Activated gamma-delta T cell treated with Interleukin-2 at 50 U/mL for 16 hours (primary cell): ENCODE data around the gene INHBB.

Source experiments
- DNase-seq: peaks from one replicate; pipeline ENCODE4 v3.0.0-alpha.2; 2020

Gene INHBB

DNA sequence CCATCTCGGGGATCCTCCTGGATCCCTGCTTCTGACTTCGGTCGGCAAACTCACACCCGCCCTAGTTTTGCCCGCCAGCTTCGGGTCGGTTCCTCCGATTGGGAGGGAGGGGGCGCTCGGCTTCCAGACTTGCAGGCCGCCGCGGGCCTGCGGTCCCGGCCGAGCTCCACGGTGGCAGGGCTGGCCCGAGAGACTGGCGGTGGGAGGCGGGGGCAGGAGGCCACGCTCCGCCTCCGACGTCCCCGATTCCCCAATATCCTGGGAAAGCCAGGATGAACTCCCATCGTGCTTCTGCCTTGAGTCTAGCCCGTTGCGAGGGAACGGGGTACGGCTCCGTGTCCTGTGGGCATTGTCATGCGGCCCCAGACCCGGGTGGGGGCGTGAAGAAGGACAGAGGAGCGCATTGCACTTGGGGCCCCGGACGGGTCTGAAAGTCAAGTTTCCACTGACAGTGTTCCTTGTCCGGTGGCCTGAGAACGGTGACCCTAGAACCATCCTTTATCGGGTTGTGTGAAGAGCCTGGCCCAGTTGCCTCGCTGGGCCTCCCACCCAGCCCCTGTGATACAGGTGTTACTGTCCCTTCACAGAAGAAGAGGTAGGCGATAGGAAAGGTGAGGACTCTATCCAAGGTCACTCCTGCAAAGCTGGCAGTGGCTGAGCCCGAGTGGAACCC, 2.4 kb upstream of the INHBB start:
- peak; percentile 30 for DNase-seq

DNA sequence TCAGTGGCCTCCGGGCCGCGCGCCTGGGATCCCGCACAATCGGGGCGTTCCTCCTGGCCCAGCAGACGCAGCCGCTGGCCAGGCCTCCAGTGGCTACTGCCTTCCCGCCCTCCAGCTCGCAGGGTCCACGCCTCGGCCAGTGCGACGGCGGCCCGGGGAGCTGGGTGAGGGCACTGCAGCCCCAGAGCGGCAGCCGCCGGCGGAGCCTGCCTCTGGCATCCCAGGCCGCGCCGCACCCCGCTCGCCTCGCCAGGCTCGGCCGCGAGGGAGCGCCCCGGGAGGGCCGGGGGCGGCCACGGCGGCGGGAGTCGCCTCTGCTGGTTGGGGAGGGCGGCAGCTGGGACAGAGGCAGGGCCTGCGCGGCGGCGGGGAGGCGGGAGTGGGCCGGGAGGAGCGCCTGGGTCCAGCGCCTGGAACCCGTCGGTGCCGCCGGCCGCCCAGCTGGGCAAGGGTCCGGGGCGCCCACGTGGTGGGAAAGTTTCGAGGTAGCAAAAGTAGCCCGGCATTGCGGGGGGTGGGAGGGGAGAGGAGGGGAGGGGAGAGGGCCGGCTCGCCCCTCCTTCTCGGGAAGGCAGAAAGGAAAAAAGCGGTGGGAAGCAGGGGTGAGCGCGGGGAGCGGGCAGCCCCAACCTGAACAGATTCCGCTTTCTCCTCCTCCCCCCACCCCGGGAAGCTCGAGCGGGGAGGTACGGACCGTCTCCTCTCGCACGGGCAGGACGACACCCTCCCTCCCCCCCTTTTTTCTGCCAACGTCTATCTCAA, 1.5 kb upstream of the INHBB start:
- no peak for DNase-seq

DNA sequence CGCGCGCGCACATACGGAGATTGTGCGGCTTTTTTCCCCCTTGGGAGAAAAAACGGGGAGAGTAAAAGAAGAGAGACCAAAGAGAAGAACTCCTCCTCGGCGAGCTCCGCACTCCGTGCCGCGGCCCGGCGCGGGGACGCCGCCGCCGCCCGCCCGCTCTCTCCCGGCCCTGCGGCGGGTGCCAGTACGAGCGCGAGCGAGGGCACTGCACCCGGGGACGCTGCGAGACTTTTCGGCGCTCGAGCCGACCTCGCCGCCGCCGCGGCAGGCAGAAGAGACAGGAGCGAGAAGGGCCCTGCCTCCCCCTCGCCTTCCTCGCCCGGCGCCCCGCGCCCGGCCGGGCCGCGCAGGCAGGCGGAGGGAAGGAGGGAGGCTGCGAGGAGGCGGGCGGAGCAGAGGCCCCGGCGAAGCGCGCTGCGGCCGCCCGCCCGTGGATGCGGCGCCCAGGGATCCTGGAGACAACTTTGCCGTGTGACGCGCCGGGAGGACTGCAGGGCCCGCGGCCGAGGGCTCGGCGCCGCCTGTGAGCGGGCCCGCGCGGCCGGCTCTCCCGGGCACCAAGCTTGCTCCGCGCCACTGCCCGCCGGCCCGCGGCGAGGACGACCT, 857 bp upstream of the INHBB start:
- DNase-seq, result no peak

DNA sequence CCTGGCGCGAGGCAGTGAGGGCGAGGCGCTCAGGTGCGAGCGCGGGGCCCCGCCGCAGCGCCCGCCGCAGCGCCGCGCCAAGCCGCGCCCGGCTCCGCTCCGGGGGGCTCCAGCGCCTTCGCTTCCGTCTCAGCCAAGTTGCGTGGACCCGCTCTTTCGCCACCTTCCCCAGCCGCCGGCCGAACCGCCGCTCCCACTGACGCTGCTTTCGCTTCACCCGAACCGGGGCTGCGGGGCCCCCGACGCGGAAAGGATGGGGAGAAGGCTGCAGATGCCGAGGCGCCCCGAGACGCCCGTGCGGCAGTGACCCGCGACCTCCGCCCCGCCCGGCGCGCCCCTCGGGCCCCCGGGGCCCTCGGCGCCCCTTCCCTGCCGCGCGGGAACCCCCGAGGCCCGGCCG, 328 bp upstream of the INHBB start:
- no peak for DNase-seq

- no peak for DNase-seq
Observed at GRCh38 chr2:120346667-120347358, 877 bp downstream of the INHBB start.

DNA sequence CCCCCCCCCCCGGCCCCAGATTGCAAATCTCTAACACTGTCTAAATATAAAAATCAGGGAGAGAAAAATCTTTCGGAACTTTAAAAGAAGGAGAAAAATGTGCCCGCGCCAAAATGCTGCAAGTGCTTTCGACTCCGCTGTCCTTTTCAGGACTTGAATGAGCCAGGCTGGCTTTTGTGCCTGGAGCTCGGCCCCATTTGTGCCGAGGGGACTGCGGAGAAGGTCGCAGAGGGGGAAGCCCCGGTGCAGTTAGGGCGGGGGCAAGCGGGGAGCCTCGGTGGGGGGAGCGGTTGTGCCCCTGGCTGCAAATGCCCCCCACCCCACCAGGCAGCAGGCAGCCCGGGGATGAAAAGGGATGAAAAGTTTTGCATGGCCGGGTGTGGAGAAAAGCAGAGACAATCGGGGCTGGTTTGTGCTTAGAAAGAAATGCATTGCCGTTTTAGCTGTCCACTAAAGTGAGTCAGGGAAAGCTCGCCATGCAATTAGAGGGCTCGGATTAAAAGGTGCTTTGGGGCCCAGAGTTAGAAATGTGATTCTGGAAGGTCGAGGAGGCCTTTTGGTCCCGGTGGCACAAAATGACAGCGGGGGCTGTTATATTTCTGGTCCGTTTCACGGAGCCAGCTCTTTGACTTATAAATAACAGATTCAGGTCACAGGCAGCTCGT, 1.6 kb downstream of the INHBB start:
- no peak for DNase-seq

GRCh38 chr2:120348134-120348736, 2.3 kb downstream of the INHBB start:
- no peak for DNase-seq

DNA sequence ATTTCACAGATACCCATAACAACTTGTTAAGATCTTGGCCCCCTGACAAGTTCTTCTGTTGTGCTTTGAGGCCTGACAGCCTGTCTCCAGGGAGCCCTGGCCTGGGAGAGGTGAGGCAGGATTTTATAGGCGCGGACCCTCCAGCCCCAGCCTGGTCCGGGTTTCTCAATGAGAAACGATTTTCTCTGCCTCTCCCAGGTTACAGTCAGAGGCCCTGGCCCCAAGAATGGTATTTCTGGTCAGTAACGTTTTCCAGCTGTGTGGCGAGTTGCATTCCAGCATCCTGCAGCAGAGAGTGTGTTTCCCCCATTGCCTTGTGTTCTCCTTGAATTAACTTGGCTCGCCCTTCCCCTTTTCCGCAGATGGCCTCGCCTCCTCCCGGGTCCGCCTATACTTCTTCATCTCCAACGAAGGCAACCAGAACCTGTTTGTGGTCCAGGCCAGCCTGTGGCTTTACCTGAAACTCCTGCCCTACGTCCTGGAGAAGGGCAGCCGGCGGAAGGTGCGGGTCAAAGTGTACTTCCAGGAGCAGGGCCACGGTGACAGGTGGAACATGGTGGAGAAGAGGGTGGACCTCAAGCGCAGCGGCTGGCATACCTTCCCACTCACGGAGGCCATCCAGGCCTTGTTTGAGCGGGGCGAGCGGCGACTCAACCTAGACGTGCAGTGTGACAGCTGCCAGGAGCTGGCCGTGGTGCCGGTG, 3.0 kb downstream of the INHBB start:
- no peak for DNase-seq

DNA sequence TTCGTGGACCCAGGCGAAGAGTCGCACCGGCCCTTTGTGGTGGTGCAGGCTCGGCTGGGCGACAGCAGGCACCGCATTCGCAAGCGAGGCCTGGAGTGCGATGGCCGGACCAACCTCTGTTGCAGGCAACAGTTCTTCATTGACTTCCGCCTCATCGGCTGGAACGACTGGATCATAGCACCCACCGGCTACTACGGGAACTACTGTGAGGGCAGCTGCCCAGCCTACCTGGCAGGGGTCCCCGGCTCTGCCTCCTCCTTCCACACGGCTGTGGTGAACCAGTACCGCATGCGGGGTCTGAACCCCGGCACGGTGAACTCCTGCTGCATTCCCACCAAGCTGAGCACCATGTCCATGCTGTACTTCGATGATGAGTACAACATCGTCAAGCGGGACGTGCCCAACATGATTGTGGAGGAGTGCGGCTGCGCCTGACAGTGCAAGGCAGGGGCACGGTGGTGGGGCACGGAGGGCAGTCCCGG, 3.5 kb downstream of the INHBB start:
- DNase-seq, result no peak

- DNase-seq, result no peak
Observed at GRCh38 chr2:120350080-120350479, 4.1 kb downstream of the INHBB start.

DNA sequence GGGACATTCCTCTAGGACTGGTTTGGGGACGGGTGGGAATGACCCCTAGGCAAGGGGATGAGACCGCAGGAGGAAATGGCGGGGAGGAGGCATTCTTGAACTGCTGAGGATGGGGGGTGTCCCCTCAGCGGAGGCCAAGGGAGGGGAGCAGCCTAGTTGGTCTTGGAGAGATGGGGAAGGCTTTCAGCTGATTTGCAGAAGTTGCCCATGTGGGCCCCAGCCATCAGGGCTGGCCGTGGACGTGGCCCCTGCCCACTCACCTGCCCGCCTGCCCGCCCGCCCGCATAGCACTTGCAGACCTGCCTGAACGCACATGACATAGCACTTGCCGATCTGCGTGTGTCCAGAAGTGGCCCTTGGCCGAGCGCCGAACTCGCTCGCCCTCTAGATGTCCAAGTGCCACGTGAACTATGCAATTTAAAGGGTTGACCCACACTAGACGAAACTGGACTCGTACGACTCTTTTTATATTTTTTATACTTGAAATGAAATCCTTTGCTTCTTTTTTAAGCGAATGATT, 4.9 kb downstream of the INHBB start:
- DNase-seq, result no peak

DNA sequence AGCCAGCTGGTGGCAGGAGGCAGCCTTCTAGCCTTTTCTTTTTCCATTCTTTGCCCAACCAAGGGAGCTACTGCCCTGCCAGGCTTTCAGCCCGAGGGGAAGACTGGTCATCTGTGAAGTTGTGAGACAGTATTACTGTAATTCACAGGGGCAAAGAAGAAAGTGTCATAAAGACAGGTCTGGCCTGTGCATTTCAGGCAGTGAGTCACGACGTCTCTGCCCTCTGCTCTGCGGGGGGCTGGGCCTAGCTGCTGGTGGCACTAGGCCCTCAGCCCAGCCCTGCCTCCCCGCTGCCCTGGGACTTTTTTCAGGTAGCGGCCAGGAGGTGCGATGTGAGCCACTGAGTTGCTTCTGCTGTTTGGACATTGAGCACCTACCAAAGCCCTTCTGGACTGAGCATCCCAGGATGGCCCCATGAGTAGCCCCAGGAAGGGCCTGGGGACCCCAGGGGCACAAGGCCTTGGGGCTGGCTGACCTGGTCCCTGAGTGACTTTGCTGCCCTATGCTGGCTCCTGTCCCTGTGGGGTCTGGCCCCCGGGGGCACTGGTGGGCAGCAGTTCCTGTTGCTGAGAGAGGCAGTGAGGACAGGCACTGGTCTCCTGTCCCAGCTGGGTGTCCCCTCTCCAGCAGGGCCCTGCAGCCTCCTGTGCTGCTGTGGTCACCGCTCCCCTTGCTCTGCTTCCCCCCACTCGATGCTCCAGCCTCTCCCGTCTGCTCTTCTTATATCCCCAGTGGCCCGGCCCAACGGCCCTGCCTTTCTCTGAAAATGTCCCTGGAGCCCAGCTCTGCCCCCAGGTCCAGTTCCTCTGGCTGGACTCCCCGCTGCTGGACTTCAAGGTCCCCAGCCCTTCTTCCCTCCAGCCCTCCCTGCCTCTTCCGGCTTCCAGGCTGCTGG, 7.0 kb downstream of the INHBB start:
- no peak for DNase-seq

- DNase-seq, result no peak
Observed at GRCh38 chr2:120353591-120353898, 7.6 kb downstream of the INHBB start.

- DNase-seq, result no peak
Observed at GRCh38 chr2:120353931-120354330, 8.0 kb downstream of the INHBB start.

DNA sequence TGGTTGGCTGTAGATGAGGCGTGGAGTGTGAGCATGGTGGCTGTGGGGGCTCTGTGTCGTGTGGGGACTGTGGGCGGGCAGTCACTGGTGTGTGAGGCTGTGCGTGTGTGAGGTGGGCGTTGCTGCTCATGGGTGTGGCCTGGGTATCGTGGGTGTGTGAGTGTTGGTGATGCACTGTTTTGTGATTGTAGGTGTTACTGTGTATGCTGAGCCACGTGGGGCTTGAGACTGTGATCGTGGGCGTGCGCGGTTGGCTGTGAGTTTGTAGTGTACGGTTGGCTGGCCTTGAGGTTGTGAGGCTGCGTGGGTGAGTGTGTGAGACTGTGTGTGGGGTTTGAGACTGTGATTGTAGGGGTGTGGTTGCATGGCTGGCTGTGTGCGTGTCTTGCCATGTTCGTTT, 8.5 kb downstream of the INHBB start:
- no peak for DNase-seq

DNA sequence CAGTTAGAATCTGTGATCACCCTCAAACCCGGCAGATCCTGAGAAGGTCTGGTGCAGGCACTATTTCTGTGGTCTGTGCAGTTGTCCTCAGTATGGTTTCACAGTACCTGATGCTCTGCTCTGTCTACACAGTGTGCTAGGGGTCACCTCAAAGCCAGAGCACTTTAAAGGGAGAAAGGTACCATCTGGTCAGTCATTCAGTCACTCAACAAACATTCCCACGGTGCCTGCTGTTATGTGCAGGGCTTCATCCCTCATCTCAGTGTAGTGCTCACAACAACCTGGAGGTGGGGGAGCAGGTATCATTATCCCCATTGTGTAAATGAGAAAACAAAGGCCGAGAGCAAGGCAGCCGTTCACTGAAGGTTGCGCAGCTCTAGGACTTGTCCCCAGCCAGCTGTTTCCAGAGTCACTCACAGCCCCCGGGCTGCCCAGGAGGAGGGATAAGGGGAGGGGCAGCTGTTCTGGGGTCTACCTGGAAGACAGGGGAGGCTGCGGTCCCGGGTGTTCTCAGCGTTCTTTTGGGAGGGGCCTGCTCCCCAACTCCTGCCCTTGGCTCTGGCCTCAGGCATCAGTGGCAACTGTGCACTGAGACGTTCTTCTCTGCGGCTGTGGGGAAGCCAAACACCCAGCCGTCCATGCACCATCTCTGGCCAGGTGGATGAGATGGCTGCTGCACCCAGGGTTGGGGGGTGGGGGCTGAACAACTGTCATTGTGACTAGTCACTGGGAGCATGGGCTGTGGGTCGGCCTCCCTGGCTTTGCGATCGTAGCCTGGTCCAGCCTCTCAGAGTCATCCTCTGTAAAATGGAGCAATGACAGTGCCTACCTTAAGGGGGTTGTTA, 9.2 kb downstream of the INHBB start:
- no peak for DNase-seq

DNA sequence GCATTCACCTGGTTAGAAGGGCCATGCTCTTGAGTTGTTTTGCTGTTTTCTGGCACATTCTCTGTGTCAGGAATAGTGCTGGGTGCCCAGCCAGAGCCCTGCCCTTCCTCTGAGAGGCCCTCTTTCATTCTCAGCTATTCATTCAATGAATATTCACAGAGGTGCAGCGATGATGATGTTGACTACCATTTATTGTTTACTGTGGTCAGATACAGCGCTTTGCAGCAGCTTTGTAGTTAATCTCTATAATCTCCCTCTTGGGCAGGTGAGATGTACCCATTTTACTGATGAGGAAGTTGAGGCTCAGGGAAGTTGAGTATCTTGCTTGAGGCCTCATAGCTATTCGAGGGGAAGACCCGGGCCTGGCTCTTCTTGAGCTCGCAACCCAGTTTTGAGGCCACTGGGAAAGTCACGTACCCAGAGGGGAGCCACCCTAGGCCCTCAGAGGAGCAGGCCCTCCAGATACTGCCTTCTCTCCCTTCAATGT, 9.9 kb downstream of the INHBB start:
- no peak for DNase-seq

DNA sequence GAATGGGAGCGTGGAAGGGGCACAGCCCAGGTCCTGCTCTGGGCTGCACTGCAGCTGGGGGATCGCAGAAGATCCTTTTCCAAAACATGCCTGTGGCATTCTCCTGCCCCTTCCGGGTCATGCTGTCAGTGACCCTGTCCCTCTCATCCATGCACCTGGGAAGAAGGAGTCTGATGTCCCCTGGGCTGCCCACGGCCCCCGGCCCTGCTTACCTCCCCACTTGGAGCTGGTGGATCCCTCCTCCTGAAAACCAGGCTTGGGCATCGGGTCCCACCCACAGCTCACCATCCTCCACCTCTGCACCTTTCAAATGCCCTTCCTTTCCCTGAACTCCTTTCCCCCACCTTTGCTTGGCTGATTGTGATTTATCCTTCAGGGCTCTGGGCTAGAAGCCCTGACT, 11.8 kb downstream of the INHBB start:
- DNase-seq, result no peak

DNA sequence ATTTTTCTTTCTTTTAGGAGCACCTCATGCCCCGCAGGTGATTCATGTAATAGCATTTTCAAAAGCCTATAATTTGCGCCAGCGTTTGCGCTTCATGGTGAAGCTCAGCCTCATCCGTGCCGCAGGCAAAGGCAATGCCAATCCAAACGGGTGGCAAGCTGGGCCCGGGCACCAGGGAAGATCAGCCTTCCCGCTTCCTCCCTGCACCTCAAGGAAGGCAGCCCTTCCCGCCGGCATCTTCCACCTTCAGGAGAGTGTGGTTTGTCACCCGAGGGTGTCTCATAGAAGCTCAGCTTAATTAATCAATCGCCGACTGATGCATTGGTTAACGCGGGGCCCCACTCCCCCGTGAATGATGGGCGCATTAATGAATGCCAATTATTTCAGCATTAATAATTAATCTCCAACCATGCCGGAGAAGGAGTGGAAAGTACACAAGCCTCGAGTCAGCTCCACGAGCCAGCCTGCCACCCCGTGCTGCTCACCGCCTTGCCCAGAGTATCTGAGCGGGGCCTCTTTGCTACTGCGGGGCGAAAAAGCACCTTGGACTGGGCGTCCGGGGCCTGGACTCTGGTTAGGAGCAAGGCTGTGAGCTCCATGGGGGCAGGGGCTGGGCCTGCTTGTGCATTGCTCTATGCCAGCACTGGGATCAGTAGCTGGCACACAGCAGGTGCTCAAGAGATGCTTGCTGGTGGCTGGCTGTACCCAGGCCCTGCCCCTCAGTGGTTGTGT, 13.0 kb downstream of the INHBB start:
- DNase-seq, result no peak
